GM19468 (cell line): ENCODE data around the gene PCDHGB3.
"Not testable (repeated sequence)": the region's sequence is repeated elsewhere in the genome, so short reads cannot be mapped to it uniquely, and the experiment has no call there.

ENCODE experiments used
- ATAC-seq: cut with Tn5 transposase; IDR thresholded peaks from one replicate; pipeline ENCODE4 v1.9.1; 2021; ENCODE audit warnings: mild to moderate bottlenecking, moderate library complexity, moderate number of reproducible peaks; ENCODE audit not compliant: unreplicated experiment; ENCODE audit errors: extremely low read depth

The PCDHGB3 gene

GRCh38 chr5:141369994-141370848, at the start of gene PCDHGB3:
PCDHGB3 (plus strand) TSS chr5:141370242; CDS start chr5:141370395, 153 bp downstream.
- peak; percentile 90 for ATAC-seq

- no peak for ATAC-seq
These were observed 47.8 kb upstream of the PCDHGB3 start for GRCh38 chr5:141322261-141322660.

GRCh38 chr5:141326088-141326854, 43.8 kb upstream of the PCDHGB3 start:
- ATAC-seq, result peak; percentile 28

- no peak for ATAC-seq
These were observed 41.8 kb upstream of the PCDHGB3 start for GRCh38 chr5:141328231-141328630.

- ATAC-seq, result no peak
These were observed 39.6 kb upstream of the PCDHGB3 start, which contains the start of gene PCDHGA1 for GRCh38 chr5:141330299-141331080. PCDHGA1 (plus strand) TSS chr5:141330514.

GRCh38 chr5:141332571-141332970, 37.5 kb upstream of the PCDHGB3 start:
- ATAC-seq, result not testable (repeated sequence)

GRCh38 chr5:141338538-141339306, 31.3 kb upstream of the PCDHGB3 start, which contains the start of gene PCDHGA2:
PCDHGA2 (plus strand) TSS chr5:141338760.
- no peak for ATAC-seq

- not testable (repeated sequence) for ATAC-seq
These were observed 29.2 kb upstream of the PCDHGB3 start for GRCh38 chr5:141340781-141341354.

GRCh38 chr5:141342773-141343172, 27.3 kb upstream of the PCDHGB3 start:
- ATAC-seq, result no peak

GRCh38 chr5:141343242-141343952, 26.6 kb upstream of the PCDHGB3 start, which contains the start of gene PCDHGA3:
PCDHGA3 (plus strand) TSS chr5:141343829; CDS start chr5:141344034, 205 bp downstream.
- no peak for ATAC-seq

- ATAC-seq, result no peak
These were observed 26.0 kb upstream of the PCDHGB3 start for GRCh38 chr5:141343953-141344463.

- no peak for ATAC-seq
These were observed 24.7 kb upstream of the PCDHGB3 start for GRCh38 chr5:141345327-141345726.

GRCh38 chr5:141346017-141346416, 24.0 kb upstream of the PCDHGB3 start:
- ATAC-seq, result not testable (repeated sequence)

- ATAC-seq, result no peak
These were observed 20.0 kb upstream of the PCDHGB3 start, which contains the start of gene PCDHGB1 for GRCh38 chr5:141349917-141350619. PCDHGB1 (plus strand) TSS chr5:141350099; CDS start chr5:141350261, 162 bp downstream.

GRCh38 chr5:141351591-141351990, 18.5 kb upstream of the PCDHGB3 start:
- no peak for ATAC-seq

GRCh38 chr5:141354900-141355469, 15.1 kb upstream of the PCDHGB3 start, which contains the start of gene PCDHGA4:
PCDHGA4 (plus strand) TSS chr5:141355021; CDS start chr5:141355108, 87 bp downstream.
- ATAC-seq, result no peak

GRCh38 chr5:141355641-141356040, 14.4 kb upstream of the PCDHGB3 start:
- no peak for ATAC-seq
